NCI-H526 (cell line): ENCODE measurements around the gene LARP1.
A peak's percentile ranks its signal among the peaks of the same experiment; 100 is the strongest.

Experiments
- DNase-seq, 2 experiments: peaks; one replicate each; lab custom pipeline; 2025; lab: John Stamatoyannopoulos, UW

Gene LARP1

GRCh38 chr5:154858297-154858971, 103.3 kb downstream of the LARP1 start, which contains the start of gene CNOT8:
Gene CNOT8, plus strand, starts transcription at chr5:154858627. Its CDS starts 4,652 bp downstream, at chr5:154863279.
- DNase-seq, result peak; percentile 98 to 99

GRCh38 chr5:154858972-154859871, 104.0 kb downstream of the LARP1 start:
- DNase-seq, result peak in 1 of 2 experiments; percentile 23

GRCh38 chr5:154860123-154860522, 104.9 kb downstream of the LARP1 start:
- DNase-seq, result no peak

- DNase-seq, result no peak
These were observed 105.6 kb downstream of the LARP1 start for GRCh38 chr5:154860765-154861164.

DNA sequence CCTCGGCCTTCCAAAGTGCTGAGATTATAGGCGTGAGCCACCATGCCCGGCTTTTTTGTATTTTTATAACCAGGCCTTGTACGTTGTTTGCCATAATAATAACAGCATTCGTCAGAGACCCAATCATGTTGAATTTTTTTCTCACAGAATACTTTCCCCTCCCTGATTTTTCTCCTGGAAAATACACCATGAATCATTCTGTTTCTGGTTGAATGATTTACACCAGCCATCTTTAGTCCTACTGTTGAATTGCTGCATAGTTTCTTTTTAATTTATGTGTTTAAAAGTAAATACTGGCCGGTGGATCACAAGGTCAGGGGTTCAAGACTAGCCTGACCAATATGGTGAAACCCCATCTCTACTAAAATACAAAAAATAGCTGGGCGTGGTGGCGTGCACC, 106.8 kb downstream of the LARP1 start:
- no peak for DNase-seq

DNA sequence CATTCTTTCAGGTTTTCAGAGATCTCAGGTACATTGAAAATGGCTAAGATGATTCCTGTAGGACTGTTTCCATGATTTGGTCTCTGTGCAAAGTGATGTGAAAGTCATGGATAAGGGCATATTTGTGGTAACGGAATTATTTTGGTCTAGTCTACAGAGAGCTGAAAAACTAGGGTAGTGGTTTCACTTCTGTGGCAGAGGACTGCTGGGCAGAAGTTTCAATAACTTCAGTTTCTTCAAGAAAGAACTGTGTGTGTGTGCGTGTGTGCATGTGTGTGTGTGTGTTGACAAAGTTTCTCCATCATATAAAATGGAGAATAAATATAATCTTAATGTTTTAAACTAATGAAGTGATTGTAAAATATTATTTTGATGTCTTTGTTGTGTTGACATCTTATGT, 107.6 kb downstream of the LARP1 start:
- DNase-seq, result no peak

- DNase-seq, result no peak
These were observed 108.3 kb downstream of the LARP1 start for GRCh38 chr5:154863291-154864080.

DNA sequence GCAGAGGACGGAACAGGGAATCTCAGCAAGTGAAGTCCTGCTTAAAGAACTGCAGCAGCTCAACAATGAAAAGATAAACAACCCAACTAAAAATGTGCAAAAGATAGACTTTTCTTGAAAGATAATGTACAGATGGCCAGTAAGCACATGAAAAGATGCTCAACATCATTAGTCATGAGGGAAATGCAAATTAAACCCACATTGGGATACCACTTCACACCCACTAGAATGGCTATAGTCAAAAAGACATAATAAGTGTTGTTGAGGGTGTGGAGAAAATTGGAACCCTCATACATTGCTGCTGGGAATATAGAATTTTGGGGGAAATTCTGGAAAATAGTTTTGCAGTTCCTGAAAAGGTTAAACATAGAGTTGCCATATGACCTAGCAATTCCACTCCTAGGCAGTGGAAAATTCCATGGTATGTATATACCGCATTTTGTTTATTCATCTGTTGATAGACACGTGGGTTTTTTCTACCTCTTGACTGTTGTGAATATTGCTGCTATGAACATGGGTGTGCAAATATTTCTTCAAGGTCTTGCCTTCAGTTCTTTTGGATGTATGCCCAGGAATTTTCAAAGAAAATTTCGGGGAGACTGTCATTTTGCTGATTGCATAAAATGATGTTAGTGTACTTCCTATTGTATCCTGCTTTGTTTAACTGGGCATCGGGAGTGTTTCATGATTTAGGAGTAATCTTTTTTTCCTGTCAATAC, 110.4 kb downstream of the LARP1 start:
- no peak for DNase-seq

GRCh38 chr5:154866841-154867240, 111.7 kb downstream of the LARP1 start:
- no peak for DNase-seq
